GM23338 (cell line): Measurements from ENCODE around the gene USPL1. TPM values are rescaled to one million over a fixed set of nuclear protein-coding genes. Genes with fewer than 3 reads are reported as not detected.

ENCODE experiments used
- ATAC-seq: fragments of 200-7000 bp; cut with Tn5 transposase; 3 replicates; pipeline ENCODE4 v1.9.1; 2020
- DNase-seq: peaks from one replicate; pipeline ENCODE4 v3.0.0-alpha.2; 2015; ENCODE audit warnings: low spot score
- H2AFZ ChIP-seq: fragments of 200-600 bp; sonication (generic); 2 replicates; pipeline ENCODE4 v1.8.0; 2016; ENCODE audit warnings: antibody characterized with exemption, mild to moderate bottlenecking, moderate library complexity
- H3F3A ChIP-seq: fragments of 200-600 bp; sonication (generic); replicated peaks from 2 replicates; pipeline ENCODE4 v1.8.0; 2017; ENCODE audit warnings: antibody characterized with exemption, mixed run types, low read depth
- H3K27ac ChIP-seq: fragments of 200-600 bp; sonication (generic); 2 replicates; pipeline ENCODE4 v1.6.1; 2016; ENCODE audit warnings: low read depth
- H3K27me3 ChIP-seq: fragments of 200-600 bp; sonication (generic); 2 replicates; pipeline ENCODE4 v1.8.0; 2016; ENCODE audit warnings: mild to moderate bottlenecking, mixed run types, moderate library complexity; ENCODE audit not compliant: insufficient read depth
- H3K36me3 ChIP-seq: fragments of 200-600 bp; sonication (generic); 2 replicates; pipeline ENCODE4 v1.8.0; 2016; ENCODE audit warnings: mild to moderate bottlenecking; ENCODE audit not compliant: insufficient read depth
- H3K4me1 ChIP-seq: fragments of 200-600 bp; sonication (generic); 2 replicates; pipeline ENCODE4 v1.8.0; 2016; ENCODE audit warnings: mild to moderate bottlenecking, moderate library complexity; ENCODE audit not compliant: insufficient read depth
- H3K4me2 ChIP-seq: fragments of 200-600 bp; sonication (generic); 2 replicates; pipeline ENCODE4 v1.7.1; 2017; ENCODE audit warnings: mixed run types
- H3K4me3 ChIP-seq: fragments of 200-600 bp; sonication (generic); 2 replicates; pipeline ENCODE4 v1.6.1; 2016; ENCODE audit warnings: mixed run types
- H3K79me2 ChIP-seq: fragments of 200-600 bp; sonication (generic); replicated peaks from 2 replicates; pipeline ENCODE4 v1.8.0; 2017; ENCODE audit warnings: mild to moderate bottlenecking; ENCODE audit not compliant: insufficient read depth
- H3K9me2 ChIP-seq: fragments of 200-600 bp; sonication (generic); 2 replicates; pipeline ENCODE4 v1.8.0; 2017; ENCODE audit not compliant: insufficient read depth
- H4K20me1 ChIP-seq: fragments of 200-600 bp; sonication (generic); replicated peaks from 2 replicates; pipeline ENCODE4 v1.8.0; 2017; ENCODE audit warnings: mild to moderate bottlenecking; ENCODE audit not compliant: insufficient read depth
- H3K27ac Mint-ChIP-seq: 2 replicates; pipeline ENCODE4 v1.8.0; 2020; ENCODE audit warnings: inconsistent platforms, mild to moderate bottlenecking, moderate library complexity, mixed read lengths
- H3K27me3 Mint-ChIP-seq: 3 replicates; pipeline ENCODE4 v1.8.0; 2022; ENCODE audit warnings: low read depth, mild to moderate bottlenecking, moderate library complexity, mixed read lengths, inconsistent platforms; ENCODE audit not compliant: insufficient read depth, poor library complexity
- H3K36me3 Mint-ChIP-seq: 3 replicates; pipeline ENCODE4 v1.8.0; 2021; ENCODE audit warnings: low read depth, mild to moderate bottlenecking, inconsistent platforms, moderate library complexity, mixed read lengths
- H3K4me1 Mint-ChIP-seq: 3 replicates; pipeline ENCODE4 v1.8.0; 2020; ENCODE audit warnings: mild to moderate bottlenecking, inconsistent platforms, mixed read lengths
- H3K4me3 Mint-ChIP-seq: 3 replicates; pipeline ENCODE4 v1.8.0; 2021; ENCODE audit warnings: moderate library complexity, mild to moderate bottlenecking, inconsistent platforms, mixed read lengths
- H3K9me3 Mint-ChIP-seq: 3 replicates; pipeline ENCODE4 v1.8.0; 2020; ENCODE audit warnings: moderate library complexity, mild to moderate bottlenecking, inconsistent platforms, mixed read lengths
- CREB1 ChIP-seq: fragments of 250-450 bp; sonication (Bioruptor Pico); IDR thresholded peaks from 2 replicates; pipeline ENCODE4 v1.5.0; 2020; ENCODE audit warnings: low read depth, mild to moderate bottlenecking, moderate library complexity
- CTCF ChIP-seq, 2 experiments: fragments of 200-600 bp in 1 of 2; sonication (generic) in 1 of 2; conservative IDR thresholded peaks; 2 replicates each; pipeline versions ENCODE4 v1.5.1 to v1.6.1; 2016 to 2017; ENCODE audit warnings: antibody characterized with exemption in 2 of 2, low read depth in 2 of 2, mild to moderate bottlenecking in 2 of 2, moderate library complexity in 1 of 2
- ETS1 ChIP-seq: IDR thresholded peaks from 2 replicates; pipeline ENCODE4 v1.6.1; 2016; ENCODE audit warnings: antibody characterized with exemption
- EZH2 ChIP-seq: fragments of 200-600 bp; sonication (generic); IDR thresholded peaks from one replicate; pipeline ENCODE4 v1.8.0; 2017; ENCODE audit warnings: antibody characterized with exemption, mild to moderate bottlenecking, low read depth; ENCODE audit not compliant: unreplicated experiment
- EZH2phosphoT487 ChIP-seq: fragments of 200-600 bp; sonication (generic); IDR thresholded peaks from one replicate; pipeline ENCODE4 v1.8.1; 2018; ENCODE audit warnings: antibody characterized with exemption; ENCODE audit not compliant: unreplicated experiment
- JUNB ChIP-seq: IDR thresholded peaks from one replicate; pipeline ENCODE4 v1.6.1; 2016; ENCODE audit warnings: antibody characterized with exemption; ENCODE audit not compliant: unreplicated experiment
- NANOG ChIP-seq: IDR thresholded peaks from 2 replicates; pipeline ENCODE4 v1.6.1; 2016; ENCODE audit warnings: antibody characterized with exemption, borderline replicate concordance
- POLR2AphosphoS5 ChIP-seq: IDR thresholded peaks from 2 replicates; pipeline ENCODE4 v1.6.1; 2016; ENCODE audit warnings: antibody characterized with exemption, low read depth
- REST ChIP-seq: IDR thresholded peaks from one replicate; pipeline ENCODE4 v1.6.1; 2018; ENCODE audit warnings: antibody characterized with exemption; ENCODE audit not compliant: unreplicated experiment
- STAT1 ChIP-seq: IDR thresholded peaks from one replicate; pipeline ENCODE4 v1.6.1; 2016; ENCODE audit warnings: antibody characterized with exemption; ENCODE audit not compliant: unreplicated experiment
- ZNF114 ChIP-seq: fragments of 250-450 bp; sonication (Bioruptor Pico); IDR thresholded peaks from 2 replicates; pipeline ENCODE4 v1.5.0; 2020; ENCODE audit warnings: mild to moderate bottlenecking, moderate library complexity
- ZNF331 ChIP-seq: fragments of 250-450 bp; sonication (Bioruptor Pico); IDR thresholded peaks from 2 replicates; pipeline ENCODE4 v1.5.0; 2020; ENCODE audit warnings: low read depth, mild to moderate bottlenecking, moderate library complexity
- ZNF462 ChIP-seq: fragments of 250-450 bp; sonication (Bioruptor Pico); IDR thresholded peaks from 2 replicates; pipeline ENCODE4 v1.5.0; 2020; ENCODE audit warnings: mild to moderate bottlenecking, moderate library complexity
- polyA plus RNA-seq: library from polyadenylated mRNA; unstranded; fragments of >200 nt; fragmentation: Nextera tagmentation; extraction: Ambion mirVana; gene quantifications from 2 replicates; pipeline ENCODE4 v1.2.1, GENCODE V29; 2016
- total RNA-seq: library from RNA; depleted of rRNA; stranded (reverse); fragments of >200 nt; shearing (Covaris generic); gene quantifications from 2 replicates; pipeline ENCODE4 v1.2.3, GENCODE V29; 2014

USPL1 gene
- total and polyA plus RNA-seq, 2 experiments from 2014 or later, result 12.4 to 24.1 TPM

- Histone ChIP-seq H3K9me2 (no peaks in the 10 kb centered on the region), H3K27me3 (no peaks in the 10 kb centered on the region), H3F3A (no peaks in the 10 kb centered on the region), H3K4me3 (no peak overlapping the region), H2AFZ (no peak overlapping the region), H3K27ac (no peak overlapping the region), H3K4me1 (no peaks in the 10 kb centered on the region), H4K20me1 (peaks cover 11% of the 10 kb centered on the region), H3K4me2 (no peak overlapping the region), H3K79me2 (peaks cover 13% of the 10 kb centered on the region; the same call in 1 of the 2 replicates), H3K36me3 (peaks cover 39% of the 10 kb centered on the region)
- TF ChIP-seq ZNF462 (CRISPR knock-in tag), result no peak
- TF ChIP-seq EZH2phosphoT487, result no peak
- TF ChIP-seq REST, result no peak
- no peak for TF ChIP-seq JUNB
- no peak for TF ChIP-seq NANOG
- TF ChIP-seq EZH2, result no peak
- no peak for TF ChIP-seq STAT1
- no peak for TF ChIP-seq ZNF331
- no peak for TF ChIP-seq ETS1
- no peak for TF ChIP-seq POLR2AphosphoS5
- no peak for TF ChIP-seq CTCF (conservative IDR thresholded peaks at IDR 0.05; ENCODE audit: low read depth in 2 of 2)
- no peak for TF ChIP-seq ZNF114 (CRISPR knock-in tag)
- TF ChIP-seq CREB1, result no peak
- no peaks in the 10 kb centered on the region for H3K9me3 Mint-ChIP-seq
- no peak overlapping the region for H3K4me3 Mint-ChIP-seq
- no peak overlapping the region for H3K27ac Mint-ChIP-seq
- H3K27me3 Mint-ChIP-seq, result peaks cover 6% of the 10 kb centered on the region
- DNase-seq, result no peak
- peaks cover 35% of the 10 kb centered on the region; the same call in 2 of the 3 replicates for H3K36me3 Mint-ChIP-seq
- no peak for ATAC-seq
- H3K4me1 Mint-ChIP-seq, result no peaks in the 10 kb centered on the region
Observed at GRCh38 chr13:30648522-30649012, 30.8 kb downstream of the USPL1 start.
